ENCODE measurements around the gene APBA2. TPM values are rescaled to one million over a fixed set of nuclear protein-coding genes. Genes with fewer than 3 reads are reported as not detected.

APBA2 gene
- total RNA-seq, 2 experiments from 2014 or later, result not detected

DNA sequence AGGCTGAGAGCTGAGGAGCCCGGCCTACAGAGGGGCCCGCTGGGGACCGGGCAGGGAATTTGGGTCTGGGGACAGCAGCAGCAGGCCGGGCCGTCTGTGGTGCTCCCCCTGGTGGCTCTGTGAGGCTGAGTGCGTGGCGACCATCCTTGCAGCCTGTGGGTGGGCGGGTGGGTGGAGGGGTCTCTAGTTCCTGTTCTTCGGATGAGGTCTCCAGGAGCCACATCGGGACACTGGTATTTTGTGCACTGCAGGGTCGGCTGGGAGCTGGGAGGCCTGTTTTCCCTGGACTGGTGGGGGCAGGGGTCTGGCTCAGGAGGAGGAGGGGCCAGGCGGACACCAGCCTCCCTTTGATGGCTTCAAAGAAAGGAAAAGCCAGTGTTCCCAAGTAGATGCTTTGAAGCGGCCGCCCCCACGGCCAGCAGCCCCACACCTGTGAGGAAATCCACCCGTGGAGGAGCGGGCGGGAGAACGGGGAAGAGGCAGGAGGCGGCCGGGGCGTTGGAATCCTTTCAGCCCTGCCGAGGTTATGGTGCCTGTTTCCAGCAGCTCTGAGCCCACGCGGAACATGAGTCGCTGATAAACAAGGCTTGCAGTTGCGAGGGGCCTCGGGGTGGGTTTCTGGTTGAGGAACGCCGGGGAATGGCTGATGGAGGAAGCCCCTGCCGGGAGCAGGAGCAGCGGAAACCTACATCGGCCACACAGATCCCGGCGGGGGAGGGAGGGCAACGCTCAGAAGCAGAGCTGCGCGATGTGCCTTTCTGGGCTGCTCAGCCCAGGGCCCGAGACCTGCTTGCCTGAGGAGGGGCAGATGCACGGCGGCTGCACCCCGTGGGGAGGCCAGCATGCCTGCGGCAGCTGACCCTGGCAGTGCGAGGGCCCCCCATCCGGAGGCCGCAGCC is 229.6 kb downstream of the APBA2 start:
- CTCF ChIA-PET (ENCODE audit: unreplicated experiment), result no interaction called here

GRCh38 chr15:29116970-29117700 is 231.4 kb downstream of the APBA2 start:
- no TSS peak for BruUV-seq (replicated peaks)
- no peaks in the 10 kb centered on the region for H3K79me2 ChIP-seq (ENCODE audit: insufficient read depth, low read depth, low read length)
- POLR2A ChIA-PET, result no interaction called here

More for the DNA sequence above, 229.6 kb downstream of the APBA2 start:
- intact Hi-C loops (cut with micrococcal nuclease; ENCODE audit: unreplicated experiment), result no loop called here
- BruUV-seq (replicated peaks), result no TSS peak
- H2AFZ ChIP-seq (ENCODE audit: low read length), result no peak overlapping the region
- H3K4me3 ChIP-seq (ENCODE audit: low read depth, low read length, poor library complexity, severe bottlenecking), result no peak overlapping the region
- DNase-seq (ENCODE audit: low spot score), result no peak
- no peak overlapping the region for H3K27ac ChIP-seq (ENCODE audit: low read depth, low read length, poor library complexity, severe bottlenecking)
- H3K4me1 ChIP-seq (ENCODE audit: insufficient read depth, low read length, poor library complexity, severe bottlenecking), result no peaks in the 10 kb centered on the region
- H3K4me2 ChIP-seq (ENCODE audit: low read length), result no peak overlapping the region
- POLR2A ChIA-PET, result no interaction called here
- no peaks in the 10 kb centered on the region for H3K36me3 ChIP-seq (ENCODE audit: insufficient read depth, low read length)
- TF ChIP-seq CTCF (conservative IDR thresholded peaks at IDR 0.05; ENCODE audit: low read length) (no peak), EZH2phosphoT487 (IDR thresholded peaks at IDR 0.05; ENCODE audit: borderline replicate concordance, low read depth, low read length) (no peak)
- no peaks in the 10 kb centered on the region for H3K9me3 ChIP-seq (ENCODE audit: low read length)
- no peaks in the 10 kb centered on the region for H3K9me2 ChIP-seq (ENCODE audit: insufficient read depth, low read length)
- H4K20me1 ChIP-seq (ENCODE audit: insufficient read depth, low read length), result no peaks in the 10 kb centered on the region
- no peaks in the 10 kb centered on the region for H3K79me2 ChIP-seq (ENCODE audit: insufficient read depth, low read depth, low read length)

More at GRCh38 chr15:29116970-29117700, 231.4 kb downstream of the APBA2 start:
- no peaks in the 10 kb centered on the region for H3K4me1 ChIP-seq (ENCODE audit: insufficient read depth, low read length, poor library complexity, severe bottlenecking)
- H3K27ac ChIP-seq (ENCODE audit: low read depth, low read length, poor library complexity, severe bottlenecking), result no peak overlapping the region
- no peak overlapping the region for H3K4me2 ChIP-seq (ENCODE audit: low read length)
- no peak overlapping the region for H2AFZ ChIP-seq (ENCODE audit: low read length)
- H3K9me2 ChIP-seq (ENCODE audit: insufficient read depth, low read length), result no peaks in the 10 kb centered on the region
- no peak for DNase-seq (ENCODE audit: low spot score)
- no peaks in the 10 kb centered on the region for H3K9me3 ChIP-seq (ENCODE audit: low read length)
- no peak overlapping the region for H3K4me3 ChIP-seq (ENCODE audit: low read depth, low read length, poor library complexity, severe bottlenecking)
- no peaks in the 10 kb centered on the region for H4K20me1 ChIP-seq (ENCODE audit: insufficient read depth, low read length)
- no peaks in the 10 kb centered on the region for H3K36me3 ChIP-seq (ENCODE audit: insufficient read depth, low read length)
- intact Hi-C loops (cut with micrococcal nuclease; ENCODE audit: unreplicated experiment), result no loop called here
- TF ChIP-seq EZH2phosphoT487 (IDR thresholded peaks at IDR 0.05; ENCODE audit: borderline replicate concordance, low read depth, low read length) (no peak), CTCF (conservative IDR thresholded peaks at IDR 0.05; ENCODE audit: low read length) (no peak)
- CTCF ChIA-PET (ENCODE audit: unreplicated experiment), result no interaction called here

All from OCI-LY7 (cell line).